Fibroblast of lung (primary cell): ENCODE results near the gene MAP3K1. TPM values are rescaled to one million over a fixed set of nuclear protein-coding genes. Genes with fewer than 3 reads are reported as not detected.

ENCODE experiments used
- DNase-seq, 2 donors: peaks; one replicate each; pipeline versions ENCODE4 v3.0.0 to v3.0.0-alpha.2; 2010; ENCODE audit warnings: low read depth in 2 of 2
- H2AFZ ChIP-seq: 2 replicates; pipeline ENCODE4 v1.5.1; 2012; ENCODE audit warnings: low read length, control low read depth, inconsistent platforms
- H3K27ac ChIP-seq: 2 replicates; pipeline ENCODE4 v1.5.1; 2011; ENCODE audit warnings: low read length, control low read depth; ENCODE audit not compliant: insufficient read depth
- H3K27me3 ChIP-seq: 2 replicates; pipeline ENCODE4 v1.5.1; 2011; ENCODE audit warnings: mild to moderate bottlenecking, low read length; ENCODE audit not compliant: control insufficient read depth, insufficient read depth
- H3K36me3 ChIP-seq: 2 replicates; pipeline ENCODE4 v1.5.1; 2011; ENCODE audit warnings: low read length; ENCODE audit not compliant: control insufficient read depth, insufficient read depth
- H3K4me1 ChIP-seq: 2 replicates; pipeline ENCODE4 v1.5.1; 2011; ENCODE audit warnings: low read length; ENCODE audit not compliant: control insufficient read depth, insufficient read depth; ENCODE audit errors: extremely low read depth
- H3K4me2 ChIP-seq: 2 replicates; pipeline ENCODE4 v1.5.1; 2011; ENCODE audit warnings: low read length, control low read depth; ENCODE audit not compliant: insufficient read depth; ENCODE audit errors: extremely low read depth
- H3K4me3 ChIP-seq, 4 experiments: fragments of 200-600 bp in 1 of 4; sonication (generic) in 1 of 4; replicated peaks in 1 of 4; 2 replicates each; pipeline ENCODE4 v1.5.1; 2011 to 2016; ENCODE audit warnings: low read length in 4 of 4, low read depth in 3 of 4, mild to moderate bottlenecking in 3 of 4, control low read depth in 2 of 4, inconsistent platforms in 1 of 4, mixed read lengths in 1 of 4; ENCODE audit not compliant: insufficient read depth in 1 of 4; ENCODE audit errors: control extremely low read depth in 1 of 4
- H3K79me2 ChIP-seq: 2 replicates; pipeline ENCODE4 v1.5.1; 2012; ENCODE audit warnings: mild to moderate bottlenecking, low read length, inconsistent platforms; ENCODE audit not compliant: control insufficient read depth, insufficient read depth
- H3K9ac ChIP-seq: 2 replicates; pipeline ENCODE4 v1.5.1; 2011; ENCODE audit warnings: mild to moderate bottlenecking, low read length, control low read depth; ENCODE audit not compliant: insufficient read depth
- H3K9me3 ChIP-seq: 2 replicates; pipeline ENCODE4 v1.5.1; 2012; ENCODE audit warnings: low read depth, low read length; ENCODE audit not compliant: control insufficient read depth, insufficient read depth
- H4K20me1 ChIP-seq: 2 replicates; pipeline ENCODE4 v1.5.1; 2011; ENCODE audit warnings: low read length; ENCODE audit not compliant: control insufficient read depth, insufficient read depth; ENCODE audit errors: extremely low read depth
- CTCF ChIP-seq, 2 donors: IDR thresholded peaks in 1 of 2; conservative IDR thresholded peaks in 1 of 2; 1 replicate in 1 of 2; 2 replicates in 1 of 2; pipeline ENCODE4 v1.5.1; 2011 to 2012; ENCODE audit warnings: low read length in 2 of 2, control low read depth in 1 of 2, inconsistent platforms in 1 of 2, low read depth in 1 of 2, mild to moderate bottlenecking in 1 of 2
- EZH2 ChIP-seq: IDR thresholded peaks from 2 replicates; pipeline ENCODE4 v1.5.1; 2012; ENCODE audit warnings: low read length, control low read depth, mild to moderate bottlenecking; ENCODE audit errors: missing control alignments
- polyA plus RNA-seq, 2 donors: library from polyadenylated mRNA; depleted of rRNA in 1 of 2; stranded (reverse) in 1 of 2; unstranded in 1 of 2; fragments of >200 nt; gene quantifications; 2 replicates each; pipeline ENCODE4 v1.2.1, GENCODE V29; 2011 to 2012; ENCODE audit warnings: missing spikeins in 1 of 2
- total RNA-seq: library from RNA; depleted of rRNA; stranded (reverse); fragments of >200 nt; gene quantifications from 2 replicates; pipeline ENCODE4 v1.2.1, GENCODE V29; 2014

Gene MAP3K1
- total and polyA plus RNA-seq, 2 donors (not counting 1 experiment from before 2014, with no cell fraction given), result 5.3 to 6.8 TPM

GRCh38 chr5:56807679-56808078, 7.7 kb upstream of the MAP3K1 start:
- no peak for TF ChIP-seq CTCF (conservative IDR thresholded peaks at IDR 0.05 in 1 of 2, IDR thresholded peaks at IDR 0.05 in 1 of 2; ENCODE audit: low read depth in 1 of 2, low read length in 2 of 2)
- TF ChIP-seq EZH2, result no peak
- Histone ChIP-seq H3K9me3 (no peaks in the 10 kb centered on the region), H2AFZ (no peak overlapping the region), H3K9ac (no peak overlapping the region), H3K4me3 (no peak overlapping the region), H3K27me3 (no peaks in the 10 kb centered on the region), H4K20me1 (peaks cover 2% of the 10 kb centered on the region), H3K79me2 (no peaks in the 10 kb centered on the region), H3K27ac (no peak overlapping the region), H3K4me1 (no peaks in the 10 kb centered on the region), H3K36me3 (no peaks in the 10 kb centered on the region), H3K4me2 (no peak overlapping the region)
- no peak for DNase-seq

DNA sequence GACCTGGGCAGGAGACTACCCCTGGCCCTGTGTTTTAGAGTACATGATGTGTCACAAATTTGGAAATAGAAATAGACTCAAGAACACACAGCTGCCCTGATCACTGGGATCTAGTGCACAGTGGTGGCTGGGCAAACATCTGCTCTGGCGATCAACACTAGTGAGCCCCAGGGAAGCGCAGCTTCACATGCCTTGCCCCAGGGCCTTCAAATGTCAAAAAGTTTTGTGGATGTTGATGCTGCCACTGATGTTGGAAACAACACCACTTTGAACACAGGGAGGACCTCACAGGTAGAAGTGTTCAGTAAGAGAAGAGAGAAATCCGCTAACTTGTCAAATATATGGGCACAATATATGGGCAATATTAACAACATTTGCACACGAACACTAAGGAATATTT, 7.1 kb upstream of the MAP3K1 start:
- H3K9ac ChIP-seq, result no peak overlapping the region
- H2AFZ ChIP-seq, result no peak overlapping the region
- no peak overlapping the region for H3K27ac ChIP-seq
- H4K20me1 ChIP-seq, result peaks cover 2% of the 10 kb centered on the region
- no peaks in the 10 kb centered on the region for H3K9me3 ChIP-seq
- H3K27me3 ChIP-seq, result no peaks in the 10 kb centered on the region
- no peak for DNase-seq
- H3K36me3 ChIP-seq, result no peaks in the 10 kb centered on the region
- no peak overlapping the region for H3K4me3 ChIP-seq
- no peaks in the 10 kb centered on the region for H3K4me1 ChIP-seq
- no peak overlapping the region for H3K4me2 ChIP-seq
- no peaks in the 10 kb centered on the region for H3K79me2 ChIP-seq
- TF ChIP-seq EZH2, result no peak
- TF ChIP-seq CTCF (conservative IDR thresholded peaks at IDR 0.05 in 1 of 2, IDR thresholded peaks at IDR 0.05 in 1 of 2; ENCODE audit: low read depth in 1 of 2, low read length in 2 of 2), result no peak

- Histone ChIP-seq H3K9ac (no peak overlapping the region), H3K27me3 (no peaks in the 10 kb centered on the region), H3K4me2 (no peak overlapping the region), H3K27ac (no peak overlapping the region), H3K4me3 (no peak overlapping the region), H2AFZ (no peak overlapping the region), H3K4me1 (no peaks in the 10 kb centered on the region), H4K20me1 (peaks cover 2% of the 10 kb centered on the region), H3K9me3 (no peaks in the 10 kb centered on the region), H3K79me2 (no peaks in the 10 kb centered on the region), H3K36me3 (no peaks in the 10 kb centered on the region)
- TF ChIP-seq CTCF (conservative IDR thresholded peaks at IDR 0.05 in 1 of 2, IDR thresholded peaks at IDR 0.05 in 1 of 2; ENCODE audit: low read depth in 1 of 2, low read length in 2 of 2) (no peak), EZH2 (no peak)
- DNase-seq, result no peak
Observed at GRCh38 chr5:56810826-56811225, 4.5 kb upstream of the MAP3K1 start.
